Renal cortex interstitium (tissue), 11 donors: Measurements from ENCODE around the gene UFC1. TPM values are rescaled to one million over a fixed set of nuclear protein-coding genes. Genes with fewer than 3 reads are reported as not detected.
A peak's percentile ranks its signal among the peaks of the same experiment; 100 is the strongest.

ENCODE experiments used
- DNase-seq, 11 donors: peaks; one replicate each; pipeline ENCODE4 v3.0.0-alpha.2; 2013; ENCODE audit warnings: low read depth in 9 of 11, low spot score in 4 of 11; ENCODE audit errors: extremely low read depth in 1 of 11
- polyA plus RNA-seq, 3 donors: library from polyadenylated mRNA; unstranded; fragments of 120-200 nt; gene quantifications; one replicate each; pipeline ENCODE4 v1.2.1, GENCODE V29; 2013; ENCODE audit not compliant: insufficient read length in 3 of 3

The UFC1 gene
- polyA plus RNA-seq, 3 donors, result 135 to 161 (median 156) TPM

- peak in 1 of 11 donors; percentile 30 for DNase-seq
These were observed 45.2 kb downstream of the UFC1 start, which contains the start of gene ADAMTS4 for GRCh38 chr1:161198897-161199431. Gene ADAMTS4 (minus strand): TSS chr1:161199054. CDS start chr1:161198627, 427 bp downstream.

- no peak for DNase-seq
These were observed 45.8 kb downstream of the UFC1 start for GRCh38 chr1:161199506-161200139.

GRCh38 chr1:161200421-161200991 lies 46.7 kb downstream of the UFC1 start:
- DNase-seq, result no peak

GRCh38 chr1:161200992-161201835 lies 47.4 kb downstream of the UFC1 start:
- DNase-seq, result no peak

- DNase-seq, result peak; percentile 94 to 99 (median 99)
These were observed 48.3 kb downstream of the UFC1 start, which contains the start of gene NDUFS2 for GRCh38 chr1:161201836-161202712. Gene NDUFS2 (plus strand): TSS chr1:161202367. CDS start chr1:161202386, 19 bp downstream.

GRCh38 chr1:161206411-161207140 lies 52.8 kb downstream of the UFC1 start:
- DNase-seq, result no peak

GRCh38 chr1:161207173-161207572 lies 53.4 kb downstream of the UFC1 start:
- DNase-seq, result peak in 1 of 11 donors; percentile 30

Other genes with a start within 250 kb of the UFC1 start
- gene ITLN2, start 199.2 kb upstream of the UFC1 start, polyA plus RNA-seq, result under 1 TPM in 1 of 3 donors, not detected in 2; 0.29 TPM
- gene F11R, start 132.8 kb upstream of the UFC1 start, polyA plus RNA-seq, result 10 to 100 TPM; 73.1 to 94.2 (median 82.1) TPM
- gene TSTD1, start 115.0 kb upstream of the UFC1 start, polyA plus RNA-seq, result 10 to 100 TPM; 49.4 to 76.5 (median 63.5) TPM
- 10 to 100 TPM; 49.7 to 62.5 (median 59.8) TPM for gene USF1, start 108.0 kb upstream of the UFC1 start, polyA plus RNA-seq
- 1 to 10 TPM; 2.1 to 2.5 (median 2.2) TPM for gene ARHGAP30, start 84.1 kb upstream of the UFC1 start, polyA plus RNA-seq
- 1 to 10 TPM; 2.2 to 4.0 (median 3.5) TPM for gene NECTIN4, start 64.4 kb upstream of the UFC1 start, polyA plus RNA-seq
- 10 to 100 TPM; 15.7 to 19.3 (median 17.6) TPM for gene KLHDC9, start 55.6 kb upstream of the UFC1 start, polyA plus RNA-seq
- gene PFDN2, start 35.9 kb upstream of the UFC1 start, polyA plus RNA-seq, result 10 to 100 TPM; 70.5 to 94.2 (median 71.9) TPM
- gene NIT1, start 35.9 kb upstream of the UFC1 start, polyA plus RNA-seq, result 10 to 100 TPM; 49.0 to 58.8 (median 51.5) TPM
- 10 to 100 TPM; 47.6 to 57.0 (median 55.1) TPM for gene DEDD, start 21.3 kb upstream of the UFC1 start, polyA plus RNA-seq
- 10 to 100 TPM; 48.0 to 49.6 (median 48.2) TPM for gene USP21, start 5.5 kb downstream of the UFC1 start, polyA plus RNA-seq
- gene PPOX, start 12.4 kb downstream of the UFC1 start, polyA plus RNA-seq, result 10 to 100 TPM; 31.0 to 61.5 (median 38.3) TPM
- gene B4GALT3, start 23.5 kb downstream of the UFC1 start, polyA plus RNA-seq, result 10 to 100 TPM; 36.6 to 39.5 (median 38.8) TPM
- gene ADAMTS4, start 45.1 kb downstream of the UFC1 start, polyA plus RNA-seq, result 1 to 10 TPM in 1 of 3 donors, under 1 TPM in 2; 0.60 to 1.1 (median 0.78) TPM
- gene NDUFS2, start 48.4 kb downstream of the UFC1 start, polyA plus RNA-seq, result 100 to 1,000 TPM; 200 to 212 (median 200) TPM
- 10 to 100 TPM; 12.3 to 14.8 (median 13.6) TPM for gene FCER1G, start 61.3 kb downstream of the UFC1 start, polyA plus RNA-seq
- gene APOA2, start 69.7 kb downstream of the UFC1 start, polyA plus RNA-seq, result 1 to 10 TPM in 1 of 3 donors, under 1 TPM in 1, not detected in 1; 0.59 to 4.6 TPM
- gene TOMM40L, start 72.1 kb downstream of the UFC1 start, polyA plus RNA-seq, result 10 to 100 TPM; 13.5 to 15.4 (median 14.6) TPM
- gene NR1I3, start 84.2 kb downstream of the UFC1 start, polyA plus RNA-seq, result 1 to 10 TPM; 3.1 to 3.7 (median 3.4) TPM
- 1 to 10 TPM; 1.0 to 1.7 (median 1.0) TPM for gene PCP4L1, start 104.8 kb downstream of the UFC1 start, polyA plus RNA-seq
- gene MPZ, start 156.0 kb downstream of the UFC1 start, polyA plus RNA-seq, result 1 to 10 TPM; 2.2 to 5.1 (median 3.8) TPM
- 100 to 1,000 TPM; 257 to 303 (median 265) TPM for gene SDHC, start 160.4 kb downstream of the UFC1 start, polyA plus RNA-seq
- 10 to 100 TPM; 11.2 to 15.2 (median 11.6) TPM for gene CFAP126, start 213.9 kb downstream of the UFC1 start, polyA plus RNA-seq